K562 (cell line): Measurements from ENCODE around the gene FES. TPM values are rescaled to one million over a fixed set of nuclear protein-coding genes. Genes with fewer than 3 reads are reported as not detected.

Source experiments
- ATAC-seq: fragments of 200-7000 bp; cut with Tn5 transposase; 3 replicates; pipeline ENCODE4 v1.9.1; 2020; ENCODE audit warnings: moderate library complexity
- BruUV-seq: library from RNA; stranded (reverse); fragments of 400-500 nt; replicated peaks from 2 replicates; lab custom pipeline; 2021; lab: Mats Ljungman, UMichigan
- CTCF ChIA-PET: fragments of 300-600 bp; formaldehyde crosslinking; extraction: SDS; loops from one replicate; lab custom pipeline; 2021; ENCODE audit warnings: low intra/inter-chr PET ratio; lab: Yijun Ruan, JAX
- POLR2A ChIA-PET: fragments of 300-600, 350-650 bp; sonication (Branson Sonifier 250); formaldehyde crosslinking; extraction: SDS; loops from one replicate; lab custom pipeline; 2021; ENCODE audit warnings: antibody characterized with exemption, inconsistent platforms; lab: Yijun Ruan, JAX
- DNase-seq, 4 experiments: peaks; one replicate each; pipeline versions ENCODE4 v3.0.0 to v3.0.0-alpha.2; 2011 to 2018; ENCODE audit warnings: low spot score in 3 of 4, mixed read lengths in 3 of 4; ENCODE audit errors: extremely low read depth in 1 of 4
- FAIRE-seq: peaks from 2 replicates; lab custom pipeline; 2011; peaks lifted over from hg19 to GRCh38; lab: Jason Lieb, UNC
- H2AFZ ChIP-seq: 2 replicates; pipeline ENCODE4 v1.6.0; 2011; ENCODE audit warnings: low read depth, low read length, control low read depth, inconsistent platforms
- H3K27ac ChIP-seq: fragments of 200-600 bp; 3 replicates; pipeline ENCODE4 v1.8.0; 2011; ENCODE audit warnings: low read depth, mild to moderate bottlenecking, control low read depth, inconsistent platforms, low read length, moderate library complexity, mixed read lengths; ENCODE audit errors: extremely low read depth
- H3K27me3 ChIP-seq, 2 experiments: fragments of 300-600 bp in 1 of 2; 2 replicates in 1 of 2; 3 replicates in 1 of 2; pipeline versions ENCODE4 v1.6.0 to v1.8.0; 2011; ENCODE audit warnings: inconsistent platforms in 2 of 2, low read length in 2 of 2, mild to moderate bottlenecking in 1 of 2, mixed read lengths in 1 of 2, moderate library complexity in 1 of 2; ENCODE audit not compliant: control insufficient read depth in 2 of 2, insufficient read depth in 2 of 2
- H3K36me3 ChIP-seq: fragments of 300-600 bp; 3 replicates; pipeline ENCODE4 v1.8.0; 2011; ENCODE audit warnings: mild to moderate bottlenecking, low read length, inconsistent platforms; ENCODE audit not compliant: control insufficient read depth, insufficient read depth
- H3K4me1 ChIP-seq, 2 experiments: fragments of 200-600 bp in 1 of 2; replicated peaks in 1 of 2; 2 replicates in 1 of 2; 3 replicates in 1 of 2; pipeline versions ENCODE4 v1.5.1 to v1.8.0; 2011; ENCODE audit warnings: inconsistent platforms in 2 of 2, low read length in 2 of 2, mild to moderate bottlenecking in 1 of 2, mixed read lengths in 1 of 2, moderate library complexity in 1 of 2; ENCODE audit not compliant: control insufficient read depth in 2 of 2, insufficient read depth in 2 of 2
- H3K4me2 ChIP-seq: 2 replicates; pipeline ENCODE4 v1.6.1; 2011; ENCODE audit warnings: low read length, control low read depth, inconsistent platforms, mixed read lengths; ENCODE audit not compliant: insufficient read depth
- H3K4me3 ChIP-seq: fragments of 200-600 bp; sonication (generic), shearing (Covaris generic); 2 replicates; pipeline ENCODE4 v1.5.1; 2016; ENCODE audit warnings: control low read depth, inconsistent platforms
- H3K79me2 ChIP-seq: fragments of 200-600 bp; 3 replicates; pipeline ENCODE4 v1.8.0; 2011; ENCODE audit warnings: low read length, inconsistent platforms; ENCODE audit not compliant: control insufficient read depth, insufficient read depth
- H3K9ac ChIP-seq, 2 experiments: 2 replicates each; pipeline versions ENCODE4 v1.6.0 to v1.6.1; 2011; ENCODE audit warnings: low read depth in 2 of 2, low read length in 2 of 2, control low read depth in 1 of 2, inconsistent platforms in 1 of 2, mild to moderate bottlenecking in 1 of 2, mixed read lengths in 1 of 2; ENCODE audit not compliant: insufficient read depth in 1 of 2
- H3K9me1 ChIP-seq: one replicate; pipeline ENCODE4 v1.6.0; 2011; ENCODE audit warnings: inconsistent platforms, mild to moderate bottlenecking, low read length, moderate library complexity; ENCODE audit not compliant: control insufficient read depth, insufficient read depth
- H3K9me3 ChIP-seq: replicated peaks from 2 replicates; pipeline ENCODE4 v1.5.1; 2011; ENCODE audit warnings: low read depth, low read length, inconsistent platforms; ENCODE audit not compliant: control insufficient read depth, insufficient read depth
- H4K20me1 ChIP-seq: replicated peaks from 2 replicates; pipeline ENCODE4 v1.6.1; 2011; ENCODE audit warnings: low read length, inconsistent platforms, mixed read lengths; ENCODE audit not compliant: control insufficient read depth, insufficient read depth
- CREB1 ChIP-seq, 2 experiments: sonication (generic) in 1 of 2; formaldehyde crosslinking in 1 of 2; IDR thresholded peaks; 2 replicates each; pipeline versions ENCODE4 v1.6.1 to v1.8.0; 2012 to 2022; ENCODE audit warnings: inconsistent platforms in 1 of 2, mild to moderate bottlenecking in 1 of 2, missing genetic modification reagents in 1 of 2, moderate library complexity in 1 of 2
- GTF2F1 ChIP-seq: IDR thresholded peaks from 2 replicates; pipeline ENCODE4 v1.6.1; 2011; ENCODE audit warnings: low read depth, low read length, improper control_type of control experiment
- HDAC8 ChIP-seq: fragments of 450-650 bp; IDR thresholded peaks from 2 replicates; pipeline ENCODE4 v1.6.1; 2016; ENCODE audit warnings: mild to moderate bottlenecking, missing genetic modification characterization, moderate library complexity, missing compliant biosample characterization
- IRF2 ChIP-seq: sonication (generic); formaldehyde crosslinking; IDR thresholded peaks from 2 replicates; pipeline ENCODE4 v1.8.1; 2022; ENCODE audit warnings: mild to moderate bottlenecking, missing genetic modification reagents
- NRF1 ChIP-seq, 2 experiments: fragments of 450-650 bp; IDR thresholded peaks in 1 of 2; conservative IDR thresholded peaks in 1 of 2; 2 replicates each; pipeline ENCODE4 v1.6.1; 2014; ENCODE audit warnings: mild to moderate bottlenecking in 2 of 2
- RBM22 ChIP-seq: fragments of 200-400 bp; formaldehyde crosslinking; IDR thresholded peaks from 2 replicates; pipeline ENCODE4 v1.6.1; 2018; ENCODE audit warnings: low read length, low read depth; ENCODE audit not compliant: poor library complexity, severe bottlenecking
- RCOR1 ChIP-seq, 2 experiments: IDR thresholded peaks; 2 replicates each; pipeline ENCODE4 v1.6.1; 2012; ENCODE audit warnings: low read depth in 2 of 2, low read length in 2 of 2, borderline replicate concordance in 1 of 2, improper control_type of control experiment in 1 of 2
- SPI1 ChIP-seq: IDR thresholded peaks from 2 replicates; pipeline ENCODE4 v1.6.1; 2011; ENCODE audit warnings: low read depth, low read length, control low read depth, borderline replicate concordance
- TOE1 ChIP-seq, 2 experiments: fragments of 450-650 bp in 1 of 2; sonication (generic) in 1 of 2; formaldehyde crosslinking in 1 of 2; IDR thresholded peaks; 2 replicates each; pipeline versions ENCODE4 v1.7.1 to v1.8.0; 2016 to 2022; ENCODE audit warnings: borderline replicate concordance in 2 of 2, mild to moderate bottlenecking in 2 of 2, antibody characterized with exemption in 1 of 2, inconsistent platforms in 1 of 2, low read depth in 1 of 2, missing genetic modification reagents in 1 of 2, moderate library complexity in 1 of 2
- ZFX ChIP-seq: sonication (generic); formaldehyde crosslinking; IDR thresholded peaks from 2 replicates; pipeline ENCODE4 v1.8.0; 2022; ENCODE audit warnings: mild to moderate bottlenecking, missing genetic modification reagents, moderate library complexity
- ZNF24 ChIP-seq: fragments of 450-650 bp; IDR thresholded peaks from 2 replicates; pipeline ENCODE4 v1.6.1; 2016
- ZNF431 ChIP-seq: sonication (generic); formaldehyde crosslinking; IDR thresholded peaks from 2 replicates; pipeline ENCODE4 v1.8.0; 2022; ENCODE audit warnings: mild to moderate bottlenecking, missing genetic modification reagents
- WGBS: fragments of 100-300 bp; shearing (Covaris generic); methylation state at CpG from one replicate; pipeline ENCODE4 v1.1.6; 2016; ENCODE audit warnings: low coverage, mixed read lengths; ENCODE audit not compliant: insufficient coverage; ENCODE audit errors: missing lambda C conversion rate; 5-methylcytosine and 5-hydroxymethylcytosine counted together
- in situ Hi-C: fragments of 300-500 bp; cut with MboI; formaldehyde crosslinking; loops from 4 replicates; pipeline ENCODE4 v1.15.0; 2018; ENCODE audit warnings: inconsistent platforms, mixed read lengths
- intact Hi-C: fragments of 100-400 bp; cut with micrococcal nuclease; formaldehyde crosslinking; loops from 2 replicates; pipeline ENCODE4 v1.14.2; 2022
- polyA plus RNA-seq, 8 experiments: library from polyadenylated mRNA; depleted of rRNA in 4 of 8; stranded (reverse) in 5 of 8; unstranded in 3 of 8; fragments of >200 nt; fragmentation: Nextera tagmentation in 2 of 8; fragmentation: Illumina TruSeq in 1 of 8; extraction: Ambion mirVana in 2 of 8; extraction: Trizol in 1 of 8; gene quantifications; 2 replicates each; pipeline versions ENCODE4 v1.2.1 to v1.2.3, GENCODE V29; 2011 to 2014; ENCODE audit warnings: inconsistent platforms in 1 of 8, missing spikeins in 1 of 8
- total RNA-seq, 7 experiments: library from RNA; depleted of rRNA in 6 of 7; stranded (reverse); fragments of >200 nt in 6 of 7; fragmentation: Illumina TruSeq in 2 of 7; extraction: Trizol in 2 of 7; gene quantifications; 2 replicates each; pipeline versions ENCODE4 v1.2.1 to v1.2.3, GENCODE V29; 2011 to 2021; ENCODE audit warnings: low replicate concordance in 1 of 7

The FES gene
- total and polyA plus RNA-seq, 9 of the 15 experiments (the other 6 are each of a cell fraction or from before 2014, with no cell fraction given): 0.38 to 2.6 (median 0.82) TPM

DNA sequence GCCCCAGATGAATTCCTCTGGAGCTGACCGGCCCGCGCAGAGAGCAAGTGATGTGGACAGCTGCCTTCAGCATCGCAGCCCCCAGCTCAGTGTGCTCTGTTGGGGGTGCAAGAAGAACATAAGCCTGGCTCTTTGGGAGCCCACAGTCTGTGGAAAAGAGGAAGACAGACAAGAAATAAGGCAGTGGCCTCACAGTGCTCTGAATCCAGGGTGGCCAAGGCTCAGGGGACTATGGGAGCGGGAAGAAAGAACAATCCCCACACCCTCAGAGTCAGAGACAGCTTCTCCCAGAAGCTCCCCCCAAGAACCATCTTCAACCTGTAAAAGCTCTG lies 48.3 kb downstream of the FES start:
- H3K27me3 ChIP-seq: no peaks in the 10 kb centered on the region
- peak overlapping the region; percentile 91 for H2AFZ ChIP-seq
- H3K36me3 ChIP-seq: peaks cover 17% of the 10 kb centered on the region
- FAIRE-seq (no peak), ATAC-seq (no peak), DNase-seq (no peak)
- H3K9ac ChIP-seq: peak overlapping the region; percentile 85 to 96
- H3K27ac ChIP-seq: peak overlapping the region; percentile 92; the same call in 2 of the 3 replicates
- POLR2A ChIA-PET: interaction anchor here (0.6 to 6.7 kb wide), 17 partner anchors 10 to 628 kb away, joined by 3 to 70 read pairs (median 4); partner anchors contain the start of genes MAN2A2 and RCCD1
- H3K4me2 ChIP-seq: peak overlapping the region; percentile 99
- H3K4me1 ChIP-seq: peaks cover 44 to 69% of the 10 kb centered on the region in 2 experiments
- intact Hi-C loops: loop anchor here (5.0 to 10.0 kb wide), 6 partner anchors 100 to 638 kb away; no protein-coding TSS in a partner anchor
- no peaks in the 10 kb centered on the region for H3K9me3 ChIP-seq
- H3K9me1 ChIP-seq: no peaks in the 10 kb centered on the region
- no TSS peak for BruUV-seq
- WGBS: 13% methylated on average over 5 of the region's 5 CpGs
- in situ Hi-C loops: no loop called here
- CTCF ChIA-PET: interaction anchor here (1.1 to 2.2 kb wide), 4 partner anchors 31 to 612 kb away, joined by 3 to 8 read pairs (median 4); no protein-coding TSS in a partner anchor
- TF ChIP-seq GTF2F1 (0 out of 2 replicates have a peak, but pooled peaks have one; percentile 2), NRF1 (conservative IDR thresholded peaks at IDR 0.05 in 1 of 2, IDR thresholded peaks at IDR 0.05 in 1 of 2) (peak; percentile 29 to 75), TOE1 (IDR thresholded peaks at IDR 0.05; ENCODE audit: borderline replicate concordance) (0 out of 2 replicates have a peak, but pooled peaks have one; percentile 2), TOE1 (CRISPR knock-in tag; IDR thresholded peaks at IDR 0.05; ENCODE audit: borderline replicate concordance, low read depth) (no peak), ZNF431 (CRISPR knock-in tag) (0 out of 2 replicates have a peak, but pooled peaks have one; percentile 2), RCOR1 (IDR thresholded peaks at IDR 0.05; ENCODE audit: borderline replicate concordance in 1 of 2, low read depth in 2 of 2, low read length in 2 of 2) (no peak), IRF2 (no peak), ZFX (CRISPR knock-in tag) (peak; percentile 6; the same call in 1 of the 2 replicates), SPI1 (peak; percentile 31; the same call in 1 of the 2 replicates), CREB1 (IDR thresholded peaks at IDR 0.05) (no peak), CREB1 (CRISPR knock-in tag; IDR thresholded peaks at IDR 0.05) (0 out of 2 replicates have a peak, but pooled peaks have one; percentile 10), RBM22 (peak; percentile 11), ZNF24 (no peak), HDAC8 (tag) (0 out of 2 replicates have a peak, but pooled peaks have one; percentile 28)
- peaks cover 57% of the 10 kb centered on the region for H3K79me2 ChIP-seq
- peak overlapping the region; percentile 66 for H3K4me3 ChIP-seq
- no peaks in the 10 kb centered on the region for H4K20me1 ChIP-seq
